ENCODE data around the gene RACK1. TPM values are rescaled to one million over a fixed set of nuclear protein-coding genes. Genes with fewer than 3 reads are reported as not detected.

Gene RACK1
- total and polyA plus RNA-seq, 4 donors = 310 to 2,255 (median 940) TPM

GRCh38 chr5:181263633-181264032 lies 19.9 kb upstream of the RACK1 start:
- H3K9me3 ChIP-seq (ENCODE audit: control insufficient read depth in 4 of 4, low read length in 3 of 4) = no peaks in the 10 kb centered on the region
- no peak overlapping the region for H3K4me3 ChIP-seq (ENCODE audit: low read depth in 1 of 3, low read length in 3 of 3)
- no peaks in the 10 kb centered on the region for H3K36me3 ChIP-seq (ENCODE audit: control insufficient read depth in 4 of 4, insufficient read depth in 3 of 4, low read depth in 1 of 4, low read length in 3 of 4)
- DNase-seq (ENCODE audit: low spot score) = no peak
- TF ChIP-seq MAX (IDR thresholded peaks at IDR 0.05) = no peak
- no peak for TF ChIP-seq REST (IDR thresholded peaks at IDR 0.05)
- TF ChIP-seq JUND (IDR thresholded peaks at IDR 0.05) = no peak
- no peak for TF ChIP-seq EGR1 (IDR thresholded peaks at IDR 0.05; ENCODE audit: low read depth in 2 of 2)
- no peak for TF ChIP-seq GABPA (IDR thresholded peaks at IDR 0.05 in 1 of 2, conservative IDR thresholded peaks at IDR 0.05 in 1 of 2)
- TF ChIP-seq YY1 (IDR thresholded peaks at IDR 0.05) = no peak
- no peak for TF ChIP-seq CTCF (IDR thresholded peaks at IDR 0.05; ENCODE audit: low read depth, low read length, missing input control)
- TF ChIP-seq ZBTB33 (IDR thresholded peaks at IDR 0.05) = no peak
- TF ChIP-seq FOXA2 (IDR thresholded peaks at IDR 0.05) = no peak
- TF ChIP-seq RAD21 (IDR thresholded peaks at IDR 0.05) = no peak
- TF ChIP-seq FOXA1 (IDR thresholded peaks at IDR 0.05) = no peak
- TF ChIP-seq HNF4A (conservative IDR thresholded peaks at IDR 0.05) = no peak
- H3K9ac ChIP-seq (ENCODE audit: low read depth in 1 of 2, low read length in 2 of 2) = no peak overlapping the region
- no peaks in the 10 kb centered on the region for H3K27me3 ChIP-seq (ENCODE audit: control insufficient read depth in 4 of 4, insufficient read depth in 4 of 4, low read length in 3 of 4)
- H3K4me1 ChIP-seq (ENCODE audit: control insufficient read depth in 4 of 4, insufficient read depth in 4 of 4, low read length in 3 of 4) = peaks cover 0 to 27% (median 22%) of the 10 kb centered on the region in 4 donors
- H3K27ac ChIP-seq (ENCODE audit: low read depth in 1 of 2, low read length in 2 of 2) = no peak overlapping the region
- 46% methylated on average over 5 of the region's 5 CpGs for WGBS

- H3K4me1 ChIP-seq (ENCODE audit: control insufficient read depth in 4 of 4, insufficient read depth in 4 of 4, low read length in 3 of 4) = peaks cover 3 to 37% (median 26%) of the 10 kb centered on the region in 4 donors
- DNase-seq (ENCODE audit: low spot score) = peak; percentile 83
Observed at GRCh38 chr5:181261320-181262049, 17.8 kb upstream of the RACK1 start.

More at GRCh38 chr5:181261320-181262049, 17.8 kb upstream of the RACK1 start:
- Histone ChIP-seq H3K9me3 (ENCODE audit: control insufficient read depth in 4 of 4, low read length in 3 of 4) (no peaks in the 10 kb centered on the region), H3K9ac (ENCODE audit: low read depth in 1 of 2, low read length in 2 of 2) (peak overlapping the region; percentile 55 to 90), H3K4me3 (ENCODE audit: low read depth in 1 of 3, low read length in 3 of 3) (peak overlapping the region; percentile 83 to 92 (median 89)), H3K27ac (ENCODE audit: low read depth in 1 of 2, low read length in 2 of 2) (peak overlapping the region; percentile 92 to 97), H3K36me3 (ENCODE audit: control insufficient read depth in 4 of 4, insufficient read depth in 3 of 4, low read depth in 1 of 4, low read length in 3 of 4) (no peaks in the 10 kb centered on the region), H3K27me3 (ENCODE audit: control insufficient read depth in 4 of 4, insufficient read depth in 4 of 4, low read length in 3 of 4) (no peaks in the 10 kb centered on the region)
- TF ChIP-seq REST (IDR thresholded peaks at IDR 0.05) (peak; percentile 34), TAF1 (conservative IDR thresholded peaks at IDR 0.05) (peak; percentile 72), GABPA (IDR thresholded peaks at IDR 0.05 in 1 of 2, conservative IDR thresholded peaks at IDR 0.05 in 1 of 2) (peak in 1 of 2 donors; percentile 28), YY1 (IDR thresholded peaks at IDR 0.05) (peak; percentile 61), JUND (IDR thresholded peaks at IDR 0.05) (no peak), ZBTB33 (IDR thresholded peaks at IDR 0.05) (no peak), HNF4A (conservative IDR thresholded peaks at IDR 0.05) (no peak), RXRA (IDR thresholded peaks at IDR 0.05) (peak in 1 of 2 donors; percentile 24)
- WGBS = under 1% methylated on average over 59 of the region's 59 CpGs

All from liver (tissue), 9 donors.